Coronary artery (tissue), 2 donors: ENCODE data around the gene SPATA24.

Source experiments
- DNase-seq: peaks from one replicate; pipeline ENCODE4 v3.0.0-alpha.2; 2017; ENCODE audit warnings: low spot score
- H3K27ac ChIP-seq, 2 donors: fragments of 200-600 bp; sonication (generic); one replicate each; pipeline ENCODE4 v1.5.1; 2016 to 2019
- H3K4me3 ChIP-seq: fragments of 200-600 bp; sonication (generic); 2 replicates; pipeline ENCODE4 v1.5.1; 2016; ENCODE audit warnings: mild to moderate bottlenecking, moderate library complexity
- CTCF ChIP-seq: fragments of 200-600 bp; sonication (generic); IDR thresholded peaks from one replicate; pipeline ENCODE4 v1.5.1; 2019; ENCODE audit warnings: antibody characterized with exemption

Gene SPATA24

GRCh38 chr5:139439013-139439903, 35.4 kb upstream of the SPATA24 start, which contains the start of gene DNAJC18:
TSS of gene DNAJC18 (minus strand) at chr5:139439525. CDS start at chr5:139439445, 80 bp downstream.
- no peak for TF ChIP-seq CTCF
- peak within 1 kb of the TSS; percentile 93 for H3K4me3 ChIP-seq
- peak within 1 kb of the TSS; percentile 96 to 98 for H3K27ac ChIP-seq
- peak; percentile 93 for DNase-seq

- H3K27ac ChIP-seq, result peak overlapping the region; percentile 96 to 98
- DNase-seq, result no peak
Observed at GRCh38 chr5:139438707-139439012, 34.8 kb upstream of the SPATA24 start.

GRCh38 chr5:139435676-139436075, 31.8 kb upstream of the SPATA24 start:
- Histone ChIP-seq H3K27ac (no peak overlapping the region), H3K4me3 (no peak overlapping the region)
- TF ChIP-seq CTCF, result no peak
- no peak for DNase-seq

More at GRCh38 chr5:139438707-139439012, 34.8 kb upstream of the SPATA24 start:
- peak overlapping the region; percentile 93 for H3K4me3 ChIP-seq
- no peak for TF ChIP-seq CTCF

GRCh38 chr5:139431706-139432105, 27.8 kb upstream of the SPATA24 start:
- no peak for DNase-seq
- Histone ChIP-seq H3K4me3 (no peak overlapping the region), H3K27ac (no peak overlapping the region)
- TF ChIP-seq CTCF, result no peak

GRCh38 chr5:139430015-139430414, 26.1 kb upstream of the SPATA24 start:
- no peak for TF ChIP-seq CTCF
- H3K4me3 ChIP-seq, result no peak overlapping the region
- no peak overlapping the region for H3K27ac ChIP-seq
- DNase-seq, result no peak

- Histone ChIP-seq H3K27ac (peak overlapping the region in 1 of 2 donors; percentile 56), H3K4me3 (no peak overlapping the region)
- no peak for DNase-seq
- no peak for TF ChIP-seq CTCF
Observed at GRCh38 chr5:139426203-139426885, 22.5 kb upstream of the SPATA24 start.
